ENCODE measurements around the gene CACNA1A. TPM values are rescaled to one million over a fixed set of nuclear protein-coding genes. Genes with fewer than 3 reads are reported as not detected.

CACNA1A gene
- total and polyA plus RNA-seq, 2 donors = 0.24 to 1.0 TPM

DNA sequence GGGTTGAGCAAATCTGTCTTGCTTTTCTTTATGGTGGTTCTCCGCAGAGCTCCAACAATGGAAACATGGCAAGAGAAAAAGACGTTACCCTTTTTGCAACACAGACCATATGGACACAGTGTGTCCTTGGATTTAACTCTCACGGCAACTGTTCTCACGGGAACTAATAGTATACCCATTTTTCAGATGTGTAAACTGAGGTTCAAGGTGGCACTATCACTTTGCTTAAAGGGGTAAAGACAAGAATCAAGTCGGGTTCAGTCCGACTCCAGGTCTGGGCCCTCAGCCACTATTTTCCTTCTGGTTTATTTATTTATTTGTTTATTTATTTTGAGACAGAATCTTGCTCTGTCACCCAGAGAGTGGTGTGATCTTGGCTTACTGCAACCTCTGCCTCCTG lies 176.0 kb downstream of the CACNA1A start:
- no peak overlapping the region for H3K27ac ChIP-seq (ENCODE audit: low read depth in 1 of 2, low read length in 1 of 2)
- DNase-seq (ENCODE audit: low read depth in 6 of 9, low spot score in 9 of 9) = no peak
- H3K9me3 ChIP-seq (ENCODE audit: control insufficient read depth in 2 of 2, insufficient read depth in 1 of 2, low read length in 1 of 2) = no peaks in the 10 kb centered on the region
- H3K4me1 ChIP-seq (ENCODE audit: control insufficient read depth in 2 of 2, insufficient read depth in 2 of 2, low read length in 2 of 2) = no peaks in the 10 kb centered on the region
- no peaks in the 10 kb centered on the region for H3K36me3 ChIP-seq (ENCODE audit: control insufficient read depth in 2 of 2, insufficient read depth in 2 of 2, low read length in 1 of 2)
- no peaks in the 10 kb centered on the region for H3K27me3 ChIP-seq (ENCODE audit: control insufficient read depth in 2 of 2, insufficient read depth in 1 of 2, low read length in 1 of 2)
- no peak overlapping the region for H3K4me3 ChIP-seq (ENCODE audit: low read length in 2 of 2)
- 93% methylated on average over 6 of the region's 6 CpGs for WGBS

GRCh38 chr19:13329766-13330165 lies 176.5 kb downstream of the CACNA1A start:
- Histone ChIP-seq H3K9me3 (ENCODE audit: control insufficient read depth in 2 of 2, insufficient read depth in 1 of 2, low read length in 1 of 2) (no peaks in the 10 kb centered on the region), H3K27ac (ENCODE audit: low read depth in 1 of 2, low read length in 1 of 2) (no peak overlapping the region), H3K4me1 (ENCODE audit: control insufficient read depth in 2 of 2, insufficient read depth in 2 of 2, low read length in 2 of 2) (no peaks in the 10 kb centered on the region), H3K36me3 (ENCODE audit: control insufficient read depth in 2 of 2, insufficient read depth in 2 of 2, low read length in 1 of 2) (no peaks in the 10 kb centered on the region), H3K4me3 (ENCODE audit: low read length in 2 of 2) (no peak overlapping the region), H3K27me3 (ENCODE audit: control insufficient read depth in 2 of 2, insufficient read depth in 1 of 2, low read length in 1 of 2) (no peaks in the 10 kb centered on the region)
- WGBS = 88% methylated on average over 6 of the region's 6 CpGs
- DNase-seq (ENCODE audit: low read depth in 6 of 9, low spot score in 9 of 9) = no peak

GRCh38 chr19:13328241-13328640 lies 178.0 kb downstream of the CACNA1A start:
- 93% methylated on average over 6 of the region's 6 CpGs for WGBS
- Histone ChIP-seq H3K4me3 (ENCODE audit: low read length in 2 of 2) (no peak overlapping the region), H3K4me1 (ENCODE audit: control insufficient read depth in 2 of 2, insufficient read depth in 2 of 2, low read length in 2 of 2) (no peaks in the 10 kb centered on the region), H3K27me3 (ENCODE audit: control insufficient read depth in 2 of 2, insufficient read depth in 1 of 2, low read length in 1 of 2) (no peaks in the 10 kb centered on the region), H3K27ac (ENCODE audit: low read depth in 1 of 2, low read length in 1 of 2) (no peak overlapping the region), H3K36me3 (ENCODE audit: control insufficient read depth in 2 of 2, insufficient read depth in 2 of 2, low read length in 1 of 2) (no peaks in the 10 kb centered on the region), H3K9me3 (ENCODE audit: control insufficient read depth in 2 of 2, insufficient read depth in 1 of 2, low read length in 1 of 2) (no peaks in the 10 kb centered on the region)
- no peak for DNase-seq (ENCODE audit: low read depth in 6 of 9, low spot score in 9 of 9)

- no peaks in the 10 kb centered on the region for H3K4me1 ChIP-seq (ENCODE audit: control insufficient read depth in 2 of 2, insufficient read depth in 2 of 2, low read length in 2 of 2)
- H3K27me3 ChIP-seq (ENCODE audit: control insufficient read depth in 2 of 2, insufficient read depth in 1 of 2, low read length in 1 of 2) = no peaks in the 10 kb centered on the region
- 91% methylated on average over 4 of the region's 4 CpGs for WGBS
- no peaks in the 10 kb centered on the region for H3K36me3 ChIP-seq (ENCODE audit: control insufficient read depth in 2 of 2, insufficient read depth in 2 of 2, low read length in 1 of 2)
- no peaks in the 10 kb centered on the region for H3K9me3 ChIP-seq (ENCODE audit: control insufficient read depth in 2 of 2, insufficient read depth in 1 of 2, low read length in 1 of 2)
- no peak for DNase-seq (ENCODE audit: low read depth in 6 of 9, low spot score in 9 of 9)
- H3K4me3 ChIP-seq (ENCODE audit: low read length in 2 of 2) = no peak overlapping the region
- H3K27ac ChIP-seq (ENCODE audit: low read depth in 1 of 2, low read length in 1 of 2) = no peak overlapping the region
These were observed 186.8 kb downstream of the CACNA1A start for GRCh38 chr19:13319526-13319925.

DNA sequence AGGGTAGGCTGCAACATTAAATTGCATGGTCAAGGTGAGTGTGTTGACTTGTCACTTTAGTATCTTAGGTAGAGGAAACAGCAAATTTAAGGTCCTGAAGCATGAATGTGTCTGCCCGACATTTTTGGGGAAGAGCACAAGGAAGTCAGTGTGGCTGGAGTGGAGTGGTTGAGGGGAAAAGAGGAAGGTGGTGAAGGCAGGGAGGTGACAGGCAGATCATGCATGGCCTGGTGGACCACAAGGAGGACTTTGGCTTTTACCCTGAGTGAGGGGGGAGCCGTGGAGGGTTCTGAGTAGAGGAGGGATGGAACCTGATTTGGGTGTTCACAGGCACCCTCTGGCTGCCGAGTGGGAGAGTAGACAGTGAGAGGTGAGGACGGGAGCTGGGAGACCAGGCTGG lies 188.1 kb downstream of the CACNA1A start:
- Histone ChIP-seq H3K4me3 (ENCODE audit: low read length in 2 of 2) (no peak overlapping the region), H3K36me3 (ENCODE audit: control insufficient read depth in 2 of 2, insufficient read depth in 2 of 2, low read length in 1 of 2) (no peaks in the 10 kb centered on the region), H3K27me3 (ENCODE audit: control insufficient read depth in 2 of 2, insufficient read depth in 1 of 2, low read length in 1 of 2) (no peaks in the 10 kb centered on the region), H3K9me3 (ENCODE audit: control insufficient read depth in 2 of 2, insufficient read depth in 1 of 2, low read length in 1 of 2) (no peaks in the 10 kb centered on the region), H3K4me1 (ENCODE audit: control insufficient read depth in 2 of 2, insufficient read depth in 2 of 2, low read length in 2 of 2) (no peaks in the 10 kb centered on the region), H3K27ac (ENCODE audit: low read depth in 1 of 2, low read length in 1 of 2) (no peak overlapping the region)
- DNase-seq (ENCODE audit: low read depth in 6 of 9, low spot score in 9 of 9) = no peak
- 58% methylated on average over 4 of the region's 4 CpGs for WGBS

GRCh38 chr19:13315495-13315894 lies 190.8 kb downstream of the CACNA1A start:
- Histone ChIP-seq H3K27me3 (ENCODE audit: control insufficient read depth in 2 of 2, insufficient read depth in 1 of 2, low read length in 1 of 2) (no peaks in the 10 kb centered on the region), H3K4me1 (ENCODE audit: control insufficient read depth in 2 of 2, insufficient read depth in 2 of 2, low read length in 2 of 2) (no peaks in the 10 kb centered on the region), H3K4me3 (ENCODE audit: low read length in 2 of 2) (no peak overlapping the region), H3K9me3 (ENCODE audit: control insufficient read depth in 2 of 2, insufficient read depth in 1 of 2, low read length in 1 of 2) (no peaks in the 10 kb centered on the region), H3K36me3 (ENCODE audit: control insufficient read depth in 2 of 2, insufficient read depth in 2 of 2, low read length in 1 of 2) (no peaks in the 10 kb centered on the region), H3K27ac (ENCODE audit: low read depth in 1 of 2, low read length in 1 of 2) (no peak overlapping the region)
- DNase-seq (ENCODE audit: low read depth in 6 of 9, low spot score in 9 of 9) = no peak
- WGBS = 58% methylated on average over 4 of the region's 4 CpGs

DNA sequence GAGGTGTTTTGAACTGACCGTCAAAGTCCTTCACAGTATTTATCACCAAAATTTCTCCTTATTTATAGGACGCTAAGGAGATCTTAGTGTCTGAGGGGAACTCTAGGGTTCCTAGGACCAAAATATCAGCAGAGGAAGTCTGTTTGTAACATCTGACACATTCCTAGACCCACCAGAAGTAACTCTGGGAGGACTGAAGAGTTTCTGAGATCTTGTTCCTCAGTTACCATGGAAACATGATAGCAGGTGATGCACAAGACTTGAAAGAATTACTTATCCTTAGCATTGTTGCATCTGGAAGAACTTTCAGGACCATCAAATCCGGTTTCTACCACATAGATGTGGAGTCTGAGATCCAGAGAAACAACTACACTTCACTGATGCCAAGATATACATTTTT lies 191.5 kb downstream of the CACNA1A start:
- no peaks in the 10 kb centered on the region for H3K9me3 ChIP-seq (ENCODE audit: control insufficient read depth in 2 of 2, insufficient read depth in 1 of 2, low read length in 1 of 2)
- 87% methylated on average over 3 of the region's 3 CpGs for WGBS
- H3K27ac ChIP-seq (ENCODE audit: low read depth in 1 of 2, low read length in 1 of 2) = no peak overlapping the region
- no peak overlapping the region for H3K4me3 ChIP-seq (ENCODE audit: low read length in 2 of 2)
- no peaks in the 10 kb centered on the region for H3K4me1 ChIP-seq (ENCODE audit: control insufficient read depth in 2 of 2, insufficient read depth in 2 of 2, low read length in 2 of 2)
- H3K27me3 ChIP-seq (ENCODE audit: control insufficient read depth in 2 of 2, insufficient read depth in 1 of 2, low read length in 1 of 2) = no peaks in the 10 kb centered on the region
- no peaks in the 10 kb centered on the region for H3K36me3 ChIP-seq (ENCODE audit: control insufficient read depth in 2 of 2, insufficient read depth in 2 of 2, low read length in 1 of 2)
- DNase-seq (ENCODE audit: low read depth in 6 of 9, low spot score in 9 of 9) = no peak

- no peaks in the 10 kb centered on the region for H3K36me3 ChIP-seq (ENCODE audit: control insufficient read depth in 2 of 2, insufficient read depth in 2 of 2, low read length in 1 of 2)
- H3K4me1 ChIP-seq (ENCODE audit: control insufficient read depth in 2 of 2, insufficient read depth in 2 of 2, low read length in 2 of 2) = no peaks in the 10 kb centered on the region
- no peak for DNase-seq (ENCODE audit: low read depth in 6 of 9, low spot score in 9 of 9)
- H3K27me3 ChIP-seq (ENCODE audit: control insufficient read depth in 2 of 2, insufficient read depth in 1 of 2, low read length in 1 of 2) = no peaks in the 10 kb centered on the region
- 93% methylated on average over 2 of the region's 2 CpGs for WGBS
- H3K9me3 ChIP-seq (ENCODE audit: control insufficient read depth in 2 of 2, insufficient read depth in 1 of 2, low read length in 1 of 2) = no peaks in the 10 kb centered on the region
- no peak overlapping the region for H3K27ac ChIP-seq (ENCODE audit: low read depth in 1 of 2, low read length in 1 of 2)
- no peak overlapping the region for H3K4me3 ChIP-seq (ENCODE audit: low read length in 2 of 2)
These were observed 192.4 kb downstream of the CACNA1A start for GRCh38 chr19:13313875-13314274.

DNA sequence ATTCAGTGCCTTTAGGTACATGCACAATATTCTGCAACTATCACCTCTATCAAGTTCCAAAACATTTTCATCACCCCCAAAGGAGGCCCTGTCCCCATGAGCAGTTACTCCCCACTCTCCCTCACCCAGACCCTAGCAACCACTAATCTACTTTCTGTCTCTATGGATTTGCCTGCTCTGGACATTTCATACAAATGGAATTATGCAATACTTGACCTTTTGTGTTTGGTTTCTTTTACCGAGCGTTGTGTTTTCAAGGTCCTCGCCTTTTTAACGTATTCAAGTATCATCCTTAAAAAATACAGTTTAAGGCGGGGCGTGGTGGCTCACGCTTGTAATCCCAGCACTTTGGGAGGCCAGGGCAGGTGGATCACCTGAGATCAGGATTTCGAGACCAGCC lies 196.4 kb downstream of the CACNA1A start:
- H3K27ac ChIP-seq (ENCODE audit: low read depth in 1 of 2, low read length in 1 of 2) = no peak overlapping the region
- no peaks in the 10 kb centered on the region for H3K36me3 ChIP-seq (ENCODE audit: control insufficient read depth in 2 of 2, insufficient read depth in 2 of 2, low read length in 1 of 2)
- H3K4me3 ChIP-seq (ENCODE audit: low read length in 2 of 2) = no peak overlapping the region
- no peaks in the 10 kb centered on the region for H3K9me3 ChIP-seq (ENCODE audit: control insufficient read depth in 2 of 2, insufficient read depth in 1 of 2, low read length in 1 of 2)
- DNase-seq (ENCODE audit: low read depth in 6 of 9, low spot score in 9 of 9) = no peak
- WGBS = 88% methylated on average over 8 of the region's 8 CpGs
- H3K4me1 ChIP-seq (ENCODE audit: control insufficient read depth in 2 of 2, insufficient read depth in 2 of 2, low read length in 2 of 2) = no peaks in the 10 kb centered on the region
- no peaks in the 10 kb centered on the region for H3K27me3 ChIP-seq (ENCODE audit: control insufficient read depth in 2 of 2, insufficient read depth in 1 of 2, low read length in 1 of 2)

Data from thymus (tissue), 11 donors.